MM.1S (cell line): ENCODE measurements around the gene CLIC5.

Source experiments
- DNase-seq: peaks from one replicate; pipeline ENCODE4 v3.0.0-alpha.2; 2015
- H2AFZ ChIP-seq: fragments of 300-600 bp; sonication (generic); 2 replicates; pipeline ENCODE4 v1.6.0; 2016; ENCODE audit warnings: antibody characterized with exemption, low read length
- H3F3A ChIP-seq: fragments of 300-600 bp; sonication (generic); 2 replicates; pipeline ENCODE4 v1.6.1; 2016; ENCODE audit warnings: mild to moderate bottlenecking, antibody characterized with exemption, low read length, moderate library complexity, mixed read lengths; ENCODE audit not compliant: insufficient read depth
- H3K27ac ChIP-seq: fragments of 300-600 bp; sonication (generic); 2 replicates; pipeline ENCODE4 v1.5.1; 2016; ENCODE audit warnings: mild to moderate bottlenecking, low read length
- H3K27me3 ChIP-seq: fragments of 300-600 bp; sonication (generic); replicated peaks from 2 replicates; pipeline ENCODE4 v1.6.0; 2016; ENCODE audit warnings: low read length; ENCODE audit not compliant: insufficient read depth
- H3K36me3 ChIP-seq: fragments of 300-600 bp; sonication (generic); replicated peaks from 2 replicates; pipeline ENCODE4 v1.6.1; 2016; ENCODE audit warnings: mild to moderate bottlenecking, low read length, mixed read lengths; ENCODE audit not compliant: insufficient read depth
- H3K4me1 ChIP-seq: fragments of 300-600 bp; sonication (generic); 2 replicates; pipeline ENCODE4 v1.6.1; 2016; ENCODE audit warnings: low read length, mixed read lengths
- H3K4me2 ChIP-seq: fragments of 300-600 bp; sonication (generic); 2 replicates; pipeline ENCODE4 v1.6.0; 2016; ENCODE audit warnings: low read depth, low read length
- H3K4me3 ChIP-seq: fragments of 300-600 bp; sonication (generic); 2 replicates; pipeline ENCODE4 v1.5.1; 2016; ENCODE audit warnings: low read length, mixed read lengths
- H3K79me2 ChIP-seq: fragments of 300-600 bp; sonication (generic); 2 replicates; pipeline ENCODE4 v1.6.1; 2016; ENCODE audit warnings: mixed run types, low read length, mixed read lengths
- H3K9ac ChIP-seq: fragments of 300-600 bp; sonication (generic); 2 replicates; pipeline ENCODE4 v1.6.1; 2016; ENCODE audit warnings: low read length, mixed read lengths
- H3K9me2 ChIP-seq: fragments of 300-600 bp; sonication (generic); replicated peaks from 2 replicates; pipeline ENCODE4 v1.6.1; 2016; ENCODE audit warnings: mild to moderate bottlenecking, low read length, mixed read lengths; ENCODE audit not compliant: insufficient read depth
- H3K9me3 ChIP-seq: fragments of 300-600 bp; sonication (generic); replicated peaks from 2 replicates; pipeline ENCODE4 v1.6.1; 2016; ENCODE audit warnings: mild to moderate bottlenecking, low read length, mixed read lengths; ENCODE audit not compliant: insufficient read depth
- H4K20me1 ChIP-seq: fragments of 300-600 bp; sonication (generic); 2 replicates; pipeline ENCODE4 v1.6.1; 2016; ENCODE audit warnings: mild to moderate bottlenecking, low read length, moderate library complexity, mixed read lengths; ENCODE audit not compliant: insufficient read depth
- CTCF ChIP-seq: fragments of 300-600 bp; sonication (generic); IDR thresholded peaks from 2 replicates; pipeline ENCODE4 v1.5.1; 2016; ENCODE audit warnings: antibody characterized with exemption, low read length, mixed read lengths
- EZH2 ChIP-seq: fragments of 300-600 bp; sonication (generic); optimal IDR thresholded peaks from 2 replicates; pipeline ENCODE3; 2017; ENCODE audit warnings: low read depth, mild to moderate bottlenecking, antibody characterized with exemption, low read length, mixed read lengths
- EZH2phosphoT487 ChIP-seq: fragments of 300-600 bp; sonication (generic); IDR thresholded peaks from 2 replicates; pipeline ENCODE4 v1.6.1; 2018; ENCODE audit warnings: antibody characterized with exemption, low read length

The CLIC5 gene

GRCh38 chr6:45924763-45925342 lies 90.8 kb downstream of the CLIC5 start:
- no peaks in the 10 kb centered on the region for H3F3A ChIP-seq
- H3K9ac ChIP-seq, result no peak overlapping the region
- H3K9me3 ChIP-seq, result no peaks in the 10 kb centered on the region
- no peak overlapping the region for H3K27ac ChIP-seq
- no peak for TF ChIP-seq EZH2phosphoT487
- TF ChIP-seq CTCF, result no peak
- TF ChIP-seq EZH2, result no peak
- 0 out of 2 replicates have a peak, but pooled peaks cover 9% of the 10 kb centered on the region for H3K4me1 ChIP-seq
- H3K9me2 ChIP-seq, result no peaks in the 10 kb centered on the region
- H3K79me2 ChIP-seq, result no peaks in the 10 kb centered on the region
- no peaks in the 10 kb centered on the region for H3K27me3 ChIP-seq
- no peak overlapping the region for H3K4me2 ChIP-seq
- H2AFZ ChIP-seq, result no peak overlapping the region
- DNase-seq, result no peak
- no peaks in the 10 kb centered on the region for H4K20me1 ChIP-seq
- no peaks in the 10 kb centered on the region for H3K36me3 ChIP-seq
- no peak overlapping the region for H3K4me3 ChIP-seq

DNA sequence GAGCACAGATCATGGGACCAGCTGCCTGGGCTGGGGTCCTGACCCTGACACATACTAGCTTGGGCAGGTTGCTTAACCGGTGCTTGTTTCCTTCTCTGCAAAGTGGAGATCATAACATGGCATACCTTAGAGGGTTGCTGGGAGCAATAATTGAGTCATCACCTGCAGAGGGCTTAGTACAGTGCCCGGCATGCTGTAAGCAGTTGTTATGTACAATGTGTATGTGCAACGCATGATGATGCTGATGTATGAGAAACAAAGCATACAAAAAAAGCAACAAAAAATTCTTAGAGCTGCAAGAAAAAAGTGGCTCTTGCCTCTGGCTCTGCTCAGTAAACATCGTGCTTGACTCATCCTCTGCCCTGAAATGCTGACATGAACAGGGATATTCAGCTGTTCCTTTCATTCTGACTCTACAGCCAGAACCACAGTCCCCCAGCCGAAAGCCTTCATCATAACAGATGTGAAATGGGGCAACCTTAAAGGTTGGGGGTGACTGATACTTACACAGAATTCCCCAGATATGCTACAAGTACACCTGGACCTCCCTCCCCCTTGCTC lies 91.7 kb downstream of the CLIC5 start:
- DNase-seq, result peak; percentile 24
- Histone ChIP-seq H3K4me1 (0 out of 2 replicates have a peak, but pooled peaks cover 9% of the 10 kb centered on the region), H3F3A (no peaks in the 10 kb centered on the region), H3K4me2 (no peak overlapping the region), H3K9me3 (no peaks in the 10 kb centered on the region), H4K20me1 (no peaks in the 10 kb centered on the region), H3K36me3 (no peaks in the 10 kb centered on the region), H3K27me3 (no peaks in the 10 kb centered on the region), H3K4me3 (no peak overlapping the region), H2AFZ (no peak overlapping the region), H3K9ac (no peak overlapping the region), H3K79me2 (no peaks in the 10 kb centered on the region), H3K9me2 (no peaks in the 10 kb centered on the region), H3K27ac (peak overlapping the region; percentile 10; the same call in 1 of the 2 replicates)
- TF ChIP-seq EZH2 (no peak), EZH2phosphoT487 (no peak), CTCF (no peak)

- H3K4me3 ChIP-seq, result no peak overlapping the region
- TF ChIP-seq EZH2 (no peak), CTCF (peak; percentile 84), EZH2phosphoT487 (no peak)
- no peaks in the 10 kb centered on the region for H3K9me2 ChIP-seq
- no peak overlapping the region for H3K9ac ChIP-seq
- no peak overlapping the region for H3K27ac ChIP-seq
- H3K4me2 ChIP-seq, result peak overlapping the region; percentile 36; the same call in 1 of the 2 replicates
- H3K79me2 ChIP-seq, result no peaks in the 10 kb centered on the region
- no peaks in the 10 kb centered on the region for H4K20me1 ChIP-seq
- peak; percentile 57 for DNase-seq
- H3K4me1 ChIP-seq, result 0 out of 2 replicates have a peak, but pooled peaks cover 9% of the 10 kb centered on the region
- no peak overlapping the region for H2AFZ ChIP-seq
- no peaks in the 10 kb centered on the region for H3K9me3 ChIP-seq
- no peaks in the 10 kb centered on the region for H3K27me3 ChIP-seq
- H3K36me3 ChIP-seq, result no peaks in the 10 kb centered on the region
- H3F3A ChIP-seq, result no peaks in the 10 kb centered on the region
Measured at GRCh38 chr6:45922728-45923351, 92.8 kb downstream of the CLIC5 start.
